A549 (cell line): Measurements from ENCODE around the gene SUV39H1. TPM values are rescaled to one million over a fixed set of nuclear protein-coding genes. Genes with fewer than 3 reads are reported as not detected.

Experiments used
- ATAC-seq, 2 experiments: fragments of 200-7000 bp in 1 of 2; fragments of >200 bp in 1 of 2; cut with Nextera tagmentation in 1 of 2; cut with Tn5 transposase in 1 of 2; 3 replicates each; pipeline versions ENCODE4 v1.8.0 to v1.9.1; 2018 to 2020; ENCODE audit warnings: mild to moderate bottlenecking in 1 of 2, moderate library complexity in 1 of 2
- CTCF ChIA-PET: fragments of 300-600 bp; sonication (Branson Sonifier 250); formaldehyde crosslinking; extraction: SDS; loops from one replicate; lab custom pipeline; 2021; ENCODE audit warnings: antibody characterized with exemption, inconsistent platforms; lab: Yijun Ruan, JAX
- POLR2A ChIA-PET: fragments of 350-600 bp; formaldehyde crosslinking; extraction: SDS; loops from one replicate; lab custom pipeline; 2021; ENCODE audit warnings: antibody characterized with exemption, inconsistent platforms; lab: Yijun Ruan, JAX
- DNase-seq, 2 experiments: peaks; one replicate each; pipeline versions ENCODE4 v3.0.0 to v3.0.0-alpha.2; 2011 to 2016; ENCODE audit warnings: low read depth in 1 of 2, low spot score in 1 of 2
- FAIRE-seq: peaks from 2 replicates; lab custom pipeline; 2011; peaks lifted over from hg19 to GRCh38; lab: Jason Lieb, UNC
- H3K27ac ChIP-seq, 2 experiments: fragments of >200 bp; sonication (Bioruptor Twin); formaldehyde crosslinking; 3 replicates each; pipeline ENCODE4 v1.5.1; 2016 to 2017
- H3K4me1 ChIP-seq: fragments of >200 bp; sonication (Bioruptor Twin); formaldehyde crosslinking; 3 replicates; pipeline ENCODE4 v1.6.1; 2016
- H3K4me2 ChIP-seq: fragments of >200 bp; sonication (Bioruptor Twin); formaldehyde crosslinking; 3 replicates; pipeline ENCODE4 v1.6.1; 2016
- H3K4me3 ChIP-seq: fragments of >200 bp; sonication (Bioruptor Twin); formaldehyde crosslinking; 3 replicates; pipeline ENCODE4 v1.5.1; 2016
- H3K9me3 ChIP-seq: fragments of >200 bp; sonication (Bioruptor Twin); formaldehyde crosslinking; 3 replicates; pipeline ENCODE4 v1.6.1; 2016
- BHLHE40 ChIP-seq: IDR thresholded peaks from 2 replicates; pipeline ENCODE4 v1.6.1; 2012; ENCODE audit warnings: low read depth, low read length, inconsistent platforms
- CBX2 ChIP-seq: fragments of 200-600 bp; sonication (generic); IDR thresholded peaks from 2 replicates; pipeline ENCODE4 v1.6.1; 2016; ENCODE audit warnings: low read depth, mild to moderate bottlenecking, borderline replicate concordance
- CBX8 ChIP-seq: fragments of 200-600 bp; sonication (generic); IDR thresholded peaks from 2 replicates; pipeline ENCODE4 v1.6.1; 2016
- CEBPB ChIP-seq, 2 experiments: fragments of >200 bp in 1 of 2; sonication (Bioruptor Twin) in 1 of 2; formaldehyde crosslinking in 1 of 2; IDR thresholded peaks; 2 replicates each; pipeline ENCODE4 v1.6.1; 2012 to 2016
- CHD4 ChIP-seq: fragments of 200-600 bp; sonication (generic); IDR thresholded peaks from 2 replicates; pipeline ENCODE4 v1.6.1; 2016; ENCODE audit warnings: antibody characterized with exemption, mild to moderate bottlenecking, borderline replicate concordance
- EHMT2 ChIP-seq: fragments of 200-600 bp; sonication (generic); IDR thresholded peaks from 2 replicates; pipeline ENCODE4 v1.6.1; 2016; ENCODE audit warnings: antibody characterized with exemption, low read depth, mild to moderate bottlenecking, moderate library complexity
- GATA3 ChIP-seq: IDR thresholded peaks from 2 replicates; pipeline ENCODE4 v1.6.1; 2012; ENCODE audit warnings: borderline replicate concordance
- HEYL ChIP-seq: fragments of 250-450 bp; sonication (Bioruptor Pico); IDR thresholded peaks from 2 replicates; pipeline ENCODE4 v1.8.0; 2021; ENCODE audit warnings: mild to moderate bottlenecking, moderate library complexity
- HMGXB4 ChIP-seq: fragments of 250-450 bp; sonication (Bioruptor Pico); IDR thresholded peaks from 2 replicates; pipeline ENCODE4 v1.5.0; 2021; ENCODE audit warnings: mild to moderate bottlenecking, moderate library complexity, borderline replicate concordance
- HOXB5 ChIP-seq: fragments of 250-450 bp; sonication (Bioruptor Pico); IDR thresholded peaks from 2 replicates; pipeline ENCODE4 v1.5.0; 2020; ENCODE audit warnings: mild to moderate bottlenecking, moderate library complexity
- KDM1A ChIP-seq: fragments of 200-600 bp; sonication (generic); IDR thresholded peaks from 2 replicates; pipeline ENCODE4 v1.6.1; 2016; ENCODE audit warnings: low read depth, mild to moderate bottlenecking
- KDM5A ChIP-seq: fragments of 200-600 bp; sonication (generic); IDR thresholded peaks from 2 replicates; pipeline ENCODE4 v1.6.1; 2016; ENCODE audit warnings: antibody characterized with exemption, mild to moderate bottlenecking
- MAZ ChIP-seq: fragments of 150-350 bp; IDR thresholded peaks from 2 replicates; pipeline ENCODE4 v1.6.1; 2014; ENCODE audit warnings: antibody characterized with exemption, low read depth, low read length, borderline replicate concordance
- MYC ChIP-seq: IDR thresholded peaks from 2 replicates; pipeline ENCODE4 v1.6.1; 2012; ENCODE audit warnings: mild to moderate bottlenecking, inconsistent platforms, low read length, improper control_type of control experiment, borderline replicate concordance
- NFE2L2 ChIP-seq: fragments of 150-350 bp; conservative IDR thresholded peaks from 2 replicates; pipeline ENCODE4 v1.6.1; 2014; ENCODE audit warnings: low read length
- NPAS2 ChIP-seq: fragments of 250-450 bp; sonication (Bioruptor Pico); IDR thresholded peaks from 2 replicates; pipeline ENCODE4 v1.8.0; 2022; ENCODE audit warnings: mild to moderate bottlenecking, moderate library complexity, borderline replicate concordance
- NR3C1 ChIP-seq: fragments of >200 bp; sonication (Bioruptor Twin); formaldehyde crosslinking; IDR thresholded peaks from 3 replicates; pipeline ENCODE4 v1.6.1; 2017
- RAD21 ChIP-seq, 2 experiments: fragments of >200 bp in 1 of 2; sonication (Bioruptor Twin) in 1 of 2; formaldehyde crosslinking in 1 of 2; IDR thresholded peaks in 1 of 2; conservative IDR thresholded peaks in 1 of 2; 2 replicates in 1 of 2; 3 replicates in 1 of 2; pipeline ENCODE4 v1.6.1; 2012 to 2018; ENCODE audit warnings: inconsistent platforms in 1 of 2
- RARB ChIP-seq: fragments of 250-450 bp; sonication (Bioruptor Pico); IDR thresholded peaks from 2 replicates; pipeline ENCODE4 v1.8.0; 2021; ENCODE audit warnings: mild to moderate bottlenecking, moderate library complexity
- TP53 ChIP-seq: fragments of 250-450 bp; sonication (Bioruptor Pico); IDR thresholded peaks from 2 replicates; pipeline ENCODE4 v1.5.0; 2021; ENCODE audit warnings: mild to moderate bottlenecking, moderate library complexity
- ZC3H11A ChIP-seq: fragments of 450-650 bp; IDR thresholded peaks from 2 replicates; pipeline ENCODE4 v1.6.1; 2014; ENCODE audit warnings: antibody characterized with exemption, mild to moderate bottlenecking
- ZNF302 ChIP-seq: fragments of 250-450 bp; sonication (Bioruptor Pico); IDR thresholded peaks from 2 replicates; pipeline ENCODE4 v1.9.0; 2021; ENCODE audit warnings: inconsistent platforms, mild to moderate bottlenecking, moderate library complexity
- WGBS: methylation state at CpG from one replicate; pipeline ENCODE4 v1.1.6; 2017; ENCODE audit errors: missing lambda C conversion rate; 5-methylcytosine and 5-hydroxymethylcytosine counted together
- polyA plus RNA-seq, 4 experiments: library from polyadenylated mRNA; depleted of rRNA in 3 of 4; stranded (reverse); fragments of >200 nt; fragmentation: RNase III in 1 of 4; extraction: RNeasy Plus Mini Kit Qiagen cat#74134 plus additional on column Dnase treatment in 1 of 4; gene quantifications; 2 replicates in 3 of 4; 3 replicates in 1 of 4; pipeline ENCODE4 v1.2.3, GENCODE V29; 2011 to 2017
- TF ChIP-seq, protein P1 (sequence below): fragments of 250-450 bp; sonication (Bioruptor Pico); IDR thresholded peaks from 2 replicates; pipeline ENCODE4 v1.5.0; 2020; ENCODE audit warnings: low read depth, mild to moderate bottlenecking, moderate library complexity
- TF ChIP-seq, protein P2 (sequence below): fragments of >200 bp; sonication (Bioruptor Twin); formaldehyde crosslinking; IDR thresholded peaks from 3 replicates; pipeline ENCODE4 v1.5.1; 2016

SUV39H1 gene
- polyA plus RNA-seq, 2 of the 4 experiments (the other 2 are of a cell fraction), result 13.4 to 19.9 TPM

GRCh38 chrX:48737213-48737938 is 40.8 kb downstream of the SUV39H1 start (continued):
- TF ChIP-seq EHMT2 (no peak), NR3C1 (no peak), KDM1A (no peak), RAD21 (conservative IDR thresholded peaks at IDR 0.05 in 1 of 2, IDR thresholded peaks at IDR 0.05 in 1 of 2) (no peak), CEBPB (IDR thresholded peaks at IDR 0.05) (no peak)
- TF ChIP-seq, all 56 proteins: peak for 11

- Histone ChIP-seq H3K4me3 (peak overlapping the region; percentile 76), H3K4me2 (peak overlapping the region; percentile 99), H3K27ac (peak overlapping the region; percentile 93 to 97), H3K4me1 (peaks cover 6% of the 10 kb centered on the region), H3K9me3 (no peaks in the 10 kb centered on the region)
- CTCF ChIA-PET, result interaction anchor here (0.9 kb wide), 1 partner anchor 179 kb away, joined by 3 read pairs; no protein-coding TSS in a partner anchor
- FAIRE-seq (no peak), DNase-seq (no peak), ATAC-seq (no peak; a peak in 1 of 6 replicates)
- 82% methylated on average over 5 of the region's 7 CpGs for WGBS
- no peak for TF ChIP-seq TP53 (CRISPR knock-in tag)
- no peak for TF ChIP-seq CBX8
- no peak for TF ChIP-seq MAZ
- no peak for TF ChIP-seq HEYL (CRISPR knock-in tag)
- TF ChIP-seq ZNF302 (CRISPR knock-in tag), result no peak
- TF ChIP-seq NFE2L2, result no peak
- no peak for TF ChIP-seq KDM1A
- no peak for TF ChIP-seq HOXB5
- TF ChIP-seq, protein P1, sequence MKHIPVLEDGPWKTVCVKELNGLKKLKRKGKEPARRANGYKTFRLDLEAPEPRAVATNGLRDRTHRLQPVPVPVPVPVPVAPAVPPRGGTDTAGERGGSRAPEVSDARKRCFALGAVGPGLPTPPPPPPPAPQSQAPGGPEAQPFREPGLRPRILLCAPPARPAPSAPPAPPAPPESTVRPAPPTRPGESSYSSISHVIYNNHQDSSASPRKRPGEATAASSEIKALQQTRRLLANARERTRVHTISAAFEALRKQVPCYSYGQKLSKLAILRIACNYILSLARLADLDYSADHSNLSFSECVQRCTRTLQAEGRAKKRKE, result no peak
- no peak for TF ChIP-seq HMGXB4
- no peak for TF ChIP-seq RARB
- no peak for TF ChIP-seq KDM5A
- TF ChIP-seq, protein P2, sequence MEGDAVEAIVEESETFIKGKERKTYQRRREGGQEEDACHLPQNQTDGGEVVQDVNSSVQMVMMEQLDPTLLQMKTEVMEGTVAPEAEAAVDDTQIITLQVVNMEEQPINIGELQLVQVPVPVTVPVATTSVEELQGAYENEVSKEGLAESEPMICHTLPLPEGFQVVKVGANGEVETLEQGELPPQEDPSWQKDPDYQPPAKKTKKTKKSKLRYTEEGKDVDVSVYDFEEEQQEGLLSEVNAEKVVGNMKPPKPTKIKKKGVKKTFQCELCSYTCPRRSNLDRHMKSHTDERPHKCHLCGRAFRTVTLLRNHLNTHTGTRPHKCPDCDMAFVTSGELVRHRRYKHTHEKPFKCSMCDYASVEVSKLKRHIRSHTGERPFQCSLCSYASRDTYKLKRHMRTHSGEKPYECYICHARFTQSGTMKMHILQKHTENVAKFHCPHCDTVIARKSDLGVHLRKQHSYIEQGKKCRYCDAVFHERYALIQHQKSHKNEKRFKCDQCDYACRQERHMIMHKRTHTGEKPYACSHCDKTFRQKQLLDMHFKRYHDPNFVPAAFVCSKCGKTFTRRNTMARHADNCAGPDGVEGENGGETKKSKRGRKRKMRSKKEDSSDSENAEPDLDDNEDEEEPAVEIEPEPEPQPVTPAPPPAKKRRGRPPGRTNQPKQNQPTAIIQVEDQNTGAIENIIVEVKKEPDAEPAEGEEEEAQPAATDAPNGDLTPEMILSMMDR, result no peak
- no peak for TF ChIP-seq GATA3
- TF ChIP-seq CHD4, result no peak
- TF ChIP-seq MYC, result no peak
- no peak for TF ChIP-seq BHLHE40
- POLR2A ChIA-PET, result interaction anchor here (0.5 to 1.6 kb wide), 8 partner anchors 9 to 220 kb away, joined by 3 to 23 read pairs (median 7); partner anchors contain the start of genes HDAC6, OTUD5 and SUV39H1
Measured at GRCh38 chrX:48737940-48738339, 41.4 kb downstream of the SUV39H1 start.

- no peak for DNase-seq
- no peak for TF ChIP-seq CBX2
- no peak for TF ChIP-seq ZC3H11A
- no peak for TF ChIP-seq RAD21 (conservative IDR thresholded peaks at IDR 0.05 in 1 of 2, IDR thresholded peaks at IDR 0.05 in 1 of 2)
- TF ChIP-seq NPAS2 (CRISPR knock-in tag), result no peak
- 97% methylated on average over 8 of the region's 8 CpGs for WGBS
- Histone ChIP-seq H3K4me3 (no peak overlapping the region), H3K27ac (no peak overlapping the region), H3K4me2 (no peak overlapping the region), H3K4me1 (peaks cover 6% of the 10 kb centered on the region), H3K9me3 (no peaks in the 10 kb centered on the region)
- FAIRE-seq, result no peak
- ChIA-PET POLR2A (no interaction called here), CTCF (no interaction called here)
- no peak for ATAC-seq
Measured at GRCh38 chrX:48741834-48742233, 45.3 kb downstream of the SUV39H1 start.
